HEK293 (cell line): ENCODE results near the gene AADAC.

Experiments used
- ATF2 ChIP-seq: fragments of 450-650 bp; formaldehyde crosslinking; IDR thresholded peaks from 2 replicates; pipeline ENCODE4 v1.5.1; 2016; ENCODE audit warnings: missing biosample characterization, missing genetic modification characterization, low read depth
- CTCF ChIP-seq: fragments of 450-650 bp; formaldehyde crosslinking; IDR thresholded peaks from 2 replicates; pipeline ENCODE4 v1.5.1; 2016; ENCODE audit warnings: missing biosample characterization, missing genetic modification characterization
- ZFP37 ChIP-seq: fragments of 450-650 bp; formaldehyde crosslinking; IDR thresholded peaks from 2 replicates; pipeline ENCODE4 v1.5.1; 2016; ENCODE audit warnings: missing biosample characterization, missing genetic modification characterization
- ZNF274 ChIP-seq, 2 experiments: fragments of 200-500 bp in 1 of 2; fragments of 450-650 bp in 1 of 2; sonication (Bioruptor generic) in 1 of 2; formaldehyde crosslinking in 1 of 2; IDR thresholded peaks; 2 replicates each; pipeline versions ENCODE4 v1.5.1 to v1.6.1; 2014 to 2016; ENCODE audit warnings: borderline replicate concordance in 1 of 2, inconsistent platforms in 1 of 2, low read length in 1 of 2, missing biosample characterization in 1 of 2, missing genetic modification characterization in 1 of 2
- ZNF362 ChIP-seq: fragments of 450-650 bp; formaldehyde crosslinking; IDR thresholded peaks from 2 replicates; pipeline ENCODE4 v1.5.1; 2016; ENCODE audit warnings: missing biosample characterization, missing genetic modification characterization

GRCh38 chr3:151864423-151865101 is 50.6 kb downstream of the AADAC start:
- no peak for TF ChIP-seq CTCF (tag by site-specific recombination)
- TF ChIP-seq ATF2 (tag by site-specific recombination), result no peak
- no peak for TF ChIP-seq ZNF362 (tag by site-specific recombination)
- no peak for TF ChIP-seq ZFP37
- no peak for TF ChIP-seq ZNF274 (IDR thresholded peaks at IDR 0.05; ENCODE audit: low read length)
- TF ChIP-seq ZNF274 (tag by site-specific recombination; IDR thresholded peaks at IDR 0.05; ENCODE audit: borderline replicate concordance), result no peak
